Effector CD4-positive, alpha-beta T cell (primary cell): ENCODE results near the gene SEPHS2.
"Not testable (repeated sequence)": the region's sequence is repeated elsewhere in the genome, so short reads cannot be mapped to it uniquely, and the experiment has no call there.

ENCODE experiments used
- DNase-seq: peaks from one replicate; pipeline ENCODE4 v3.0.0-alpha.2; 2020

The SEPHS2 gene

DNA sequence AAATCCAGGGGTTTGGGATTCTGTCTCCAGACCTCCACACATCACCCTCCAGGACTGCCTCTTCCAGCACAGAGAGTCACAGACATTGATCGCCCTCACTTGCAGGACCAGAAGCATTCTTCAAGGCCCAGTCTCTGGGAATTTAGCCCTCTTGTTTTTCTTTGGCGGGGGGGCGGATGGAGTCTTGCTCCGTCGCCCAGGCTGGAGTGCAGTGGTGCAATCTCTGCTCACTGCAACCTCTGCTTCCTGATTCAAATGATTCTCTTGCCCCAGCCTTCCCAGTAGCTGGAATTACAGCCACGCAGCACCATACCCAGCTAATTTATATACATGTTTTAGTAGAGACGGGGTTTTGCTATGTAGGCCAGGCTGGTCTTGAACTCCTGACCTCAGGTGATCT, 18.4 kb upstream of the SEPHS2 start:
- DNase-seq = no peak

DNA sequence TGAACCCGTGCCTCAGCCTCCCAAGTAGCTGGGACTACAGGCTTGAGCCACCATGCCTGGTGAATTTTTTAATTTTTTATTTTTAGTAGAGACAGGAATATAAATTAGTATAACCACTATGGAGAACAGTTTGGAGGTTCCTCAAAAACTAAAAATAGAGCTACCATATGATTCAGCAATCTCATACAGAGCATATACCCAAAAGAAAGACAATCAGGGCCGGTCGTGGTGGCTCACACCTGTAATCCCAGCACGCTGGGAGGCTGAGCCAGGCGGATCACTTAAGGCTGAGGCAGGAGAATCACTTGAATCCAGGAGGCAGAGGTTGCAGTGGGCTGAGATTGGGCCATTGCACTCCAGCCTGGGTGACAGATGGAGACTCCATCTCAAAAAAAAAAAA, 15.8 kb upstream of the SEPHS2 start:
- DNase-seq = not testable (repeated sequence)

DNA sequence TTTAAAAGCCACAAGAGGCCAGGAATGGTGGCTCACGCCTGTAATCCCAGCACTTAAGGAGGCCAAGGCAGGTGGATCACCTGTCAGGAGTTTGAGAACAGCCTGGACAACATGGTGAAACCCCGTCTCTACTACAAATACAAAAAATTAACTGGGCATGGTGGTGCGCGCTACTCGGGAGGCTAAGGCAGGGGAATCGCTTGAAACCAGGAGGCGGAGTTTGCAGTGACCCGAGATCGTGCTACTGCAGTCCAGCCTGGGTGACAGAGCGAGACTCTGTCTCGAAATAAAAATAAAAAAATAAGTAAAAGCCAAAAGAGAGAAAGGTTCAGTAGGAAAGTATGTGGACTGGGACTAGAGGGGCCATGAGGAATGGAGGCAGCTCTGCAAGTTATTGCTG, 13.8 kb upstream of the SEPHS2 start:
- no peak for DNase-seq

DNA sequence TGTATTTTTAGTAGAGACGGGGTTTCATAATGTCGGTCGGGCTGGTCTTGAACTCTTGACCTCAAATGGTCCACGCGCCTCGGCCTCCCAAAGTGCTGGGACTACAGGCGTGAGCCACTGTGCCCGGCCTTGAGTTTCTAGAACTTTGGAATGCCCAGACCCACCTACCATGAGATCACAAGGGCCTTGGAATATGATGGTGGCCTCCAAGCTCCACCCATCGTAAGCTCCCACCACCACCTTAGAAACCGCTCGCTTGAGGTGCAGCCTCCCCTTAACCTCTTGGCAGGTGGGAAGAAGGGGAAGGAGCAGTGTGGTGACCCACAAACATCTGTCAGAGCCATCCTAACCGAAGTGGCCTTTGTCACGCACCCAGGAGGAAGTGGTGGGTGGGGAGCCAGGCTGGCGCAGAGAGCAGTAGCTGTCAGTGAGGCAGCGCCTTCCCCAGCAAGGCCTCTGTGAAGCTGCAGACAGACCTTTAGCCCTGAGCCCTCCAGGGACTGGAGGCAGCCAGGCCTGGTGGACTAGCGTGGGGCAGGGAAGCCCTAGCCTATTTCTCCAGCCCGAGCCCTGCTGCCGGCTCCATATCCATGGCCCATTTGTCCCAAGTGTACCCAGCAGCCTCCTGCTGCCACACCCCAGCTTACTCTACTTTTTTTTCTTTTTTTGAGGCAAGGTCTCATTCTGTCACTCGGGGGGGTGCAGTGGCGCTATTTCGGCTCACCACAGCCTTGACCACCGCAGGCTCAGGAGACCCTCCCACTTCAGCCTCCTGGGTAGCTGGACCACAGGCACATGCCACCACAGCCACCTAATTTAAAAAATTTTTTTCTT, 13.1 kb upstream of the SEPHS2 start:
- DNase-seq = peak; percentile 51

DNA sequence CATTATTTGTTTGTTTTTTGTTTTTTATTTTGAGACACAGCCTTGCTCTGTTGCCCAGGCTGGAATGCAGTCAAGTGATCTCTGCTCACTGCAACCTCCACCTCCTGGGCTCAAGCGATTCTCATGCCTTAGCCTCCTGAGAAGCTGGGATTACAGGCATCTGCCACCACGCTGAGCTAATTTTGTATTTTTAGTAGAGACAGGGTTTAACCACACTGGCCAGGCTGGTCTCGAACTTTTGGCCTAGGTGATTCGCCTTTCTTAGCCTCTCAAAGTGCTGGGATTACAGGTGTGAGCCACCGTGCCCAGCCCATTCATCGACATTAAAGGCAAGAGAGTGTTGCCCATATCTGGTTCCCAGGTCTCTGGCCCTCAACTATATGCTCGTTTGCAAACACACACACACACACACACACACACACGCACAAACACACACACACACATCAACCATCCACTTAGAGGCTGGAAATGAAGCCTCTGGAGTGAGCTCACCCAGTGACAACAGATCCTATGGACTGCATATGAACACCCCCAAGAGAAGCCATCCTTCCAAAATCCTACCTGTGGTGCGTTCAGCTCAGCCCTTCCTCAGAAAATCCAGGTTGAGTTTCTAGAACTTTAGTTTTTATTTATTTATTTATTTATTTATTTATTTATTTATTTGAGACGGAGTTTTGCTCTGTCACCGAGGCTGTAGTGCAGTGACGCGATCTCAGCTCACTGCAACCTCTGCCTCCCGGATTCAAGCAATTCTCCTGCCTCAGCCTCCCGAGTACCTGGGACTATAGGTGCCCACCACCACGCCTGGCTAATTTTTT, 12.3 kb upstream of the SEPHS2 start:
- no peak for DNase-seq

DNA sequence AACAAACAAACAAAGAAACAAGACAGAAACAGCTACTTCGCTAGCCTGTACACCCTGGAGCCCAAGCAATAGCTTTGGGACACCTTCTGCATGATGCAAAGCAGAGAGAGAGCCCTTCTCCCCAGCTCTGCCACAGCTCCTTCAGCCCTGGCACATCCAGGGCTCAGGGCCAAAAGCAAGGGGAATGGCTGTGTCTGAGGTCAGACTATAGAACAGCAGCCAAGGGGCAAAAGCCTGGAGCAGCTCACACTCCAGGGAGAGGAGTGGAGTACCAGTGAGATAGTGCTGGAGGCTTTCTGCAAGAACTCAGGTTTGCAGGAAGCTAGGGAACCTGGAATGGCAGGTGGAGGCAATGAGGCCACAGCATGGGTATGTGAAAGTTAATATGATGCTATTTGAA, 11.6 kb upstream of the SEPHS2 start:
- no peak for DNase-seq

DNA sequence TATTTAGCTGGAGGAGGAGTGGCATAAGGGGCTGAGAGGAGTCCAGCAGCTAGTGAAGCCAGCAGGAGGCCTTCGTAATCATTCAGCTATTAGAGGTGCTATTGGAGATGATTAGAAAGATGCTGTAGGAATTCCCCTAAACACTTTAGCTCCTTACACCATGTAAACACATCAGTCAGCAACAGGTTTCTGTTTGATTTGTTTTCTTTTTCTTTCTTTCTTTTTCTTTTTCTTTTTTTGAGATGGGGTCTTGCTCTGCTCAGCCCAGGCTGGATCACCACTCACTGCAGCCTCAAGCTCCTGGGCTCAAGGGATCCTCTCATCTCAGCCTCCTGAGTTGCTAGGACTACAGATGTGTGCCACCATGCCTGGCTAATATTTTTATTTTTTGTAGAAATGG, 10.6 kb upstream of the SEPHS2 start:
- no peak for DNase-seq

DNA sequence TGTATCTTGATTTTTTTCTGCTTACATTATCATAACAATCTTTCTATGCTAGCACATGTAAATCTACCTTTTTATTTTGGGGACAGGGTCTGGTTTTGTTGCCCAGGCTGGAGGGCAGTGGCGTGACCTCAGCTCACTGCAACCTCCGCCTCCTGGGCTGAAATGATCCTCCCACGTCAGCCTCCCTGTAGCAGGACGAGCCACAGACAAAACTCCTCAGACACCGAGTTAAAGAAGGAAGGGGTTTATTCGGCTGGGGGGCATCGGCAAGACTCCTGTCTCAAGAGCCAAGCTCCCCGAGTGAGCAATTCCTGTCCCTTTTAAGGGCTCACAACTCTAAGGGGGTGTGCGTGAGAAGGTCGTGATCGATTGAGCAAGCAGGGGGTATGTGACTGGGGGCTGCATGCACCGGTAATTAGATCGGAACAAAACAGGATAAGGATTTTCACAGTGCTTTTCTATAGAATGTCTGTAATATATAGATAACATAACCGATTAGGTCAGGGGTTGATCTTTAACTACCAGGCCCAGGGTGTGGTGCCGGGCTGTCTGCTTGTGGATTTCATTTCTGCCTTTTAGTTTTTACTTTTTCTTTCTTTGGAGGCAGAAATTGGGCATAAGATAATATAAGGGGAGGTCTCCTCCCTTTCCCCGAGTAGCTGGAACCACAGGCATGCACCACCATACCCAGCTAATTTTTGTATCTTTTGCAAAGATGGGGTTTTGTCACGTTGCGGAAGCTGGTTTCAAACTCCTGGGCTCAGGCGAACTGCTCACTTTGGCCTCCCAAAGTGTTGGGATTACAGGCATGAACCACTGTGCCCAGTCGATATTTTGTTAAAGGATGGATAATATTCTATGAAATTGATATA, 7.3 kb upstream of the SEPHS2 start:
- DNase-seq = not testable (repeated sequence)

DNA sequence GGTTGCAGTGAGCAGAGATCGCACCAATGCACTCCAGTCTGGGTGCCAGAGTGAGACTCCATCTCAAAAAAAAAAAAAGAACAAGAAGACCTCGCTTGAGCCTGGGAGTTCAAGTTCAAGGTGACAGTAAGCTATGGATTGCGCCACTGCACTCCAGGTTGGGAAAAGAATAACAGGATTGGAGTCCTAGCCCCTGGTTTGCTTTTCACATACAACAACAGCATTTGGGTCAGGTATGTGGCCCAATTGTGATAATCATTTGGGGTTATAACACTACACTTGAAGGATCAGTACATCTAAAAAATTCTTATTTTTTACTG, 3.4 kb upstream of the SEPHS2 start:
- DNase-seq = no peak

DNA sequence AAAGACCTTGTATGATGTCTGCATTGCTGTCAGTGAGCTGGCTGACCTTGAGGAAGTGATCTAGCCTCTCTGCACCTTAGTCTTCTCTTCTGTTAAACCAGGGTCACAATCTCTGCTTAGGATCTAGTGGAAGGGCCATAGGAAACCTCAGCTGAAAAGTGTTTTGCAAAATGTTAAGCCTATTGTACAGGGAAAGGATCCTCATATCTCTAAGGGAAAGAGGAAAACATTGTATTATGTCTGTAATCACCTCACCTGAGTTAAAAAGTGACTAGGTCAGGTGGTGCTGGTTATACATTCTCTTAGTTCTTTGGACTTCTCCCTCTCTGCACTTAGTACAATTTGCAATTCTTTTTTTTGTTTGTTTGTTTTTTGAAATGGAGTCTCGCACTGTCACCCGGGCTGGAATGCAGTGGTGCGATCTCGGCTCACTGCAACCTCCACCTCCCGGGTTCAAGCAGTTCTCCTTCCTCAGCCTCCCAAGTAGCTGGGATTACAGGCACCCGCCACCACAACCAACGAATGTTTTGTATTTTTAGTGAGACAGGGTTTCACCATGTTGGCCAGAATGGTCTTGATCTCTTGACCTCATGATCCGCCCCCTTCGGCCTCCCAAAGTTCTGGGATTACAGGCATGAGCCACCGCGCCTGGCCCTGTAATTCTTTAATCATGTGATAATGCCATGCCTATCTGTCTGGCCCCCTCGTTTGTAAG, 2.0 kb upstream of the SEPHS2 start:
- no peak for DNase-seq

DNA sequence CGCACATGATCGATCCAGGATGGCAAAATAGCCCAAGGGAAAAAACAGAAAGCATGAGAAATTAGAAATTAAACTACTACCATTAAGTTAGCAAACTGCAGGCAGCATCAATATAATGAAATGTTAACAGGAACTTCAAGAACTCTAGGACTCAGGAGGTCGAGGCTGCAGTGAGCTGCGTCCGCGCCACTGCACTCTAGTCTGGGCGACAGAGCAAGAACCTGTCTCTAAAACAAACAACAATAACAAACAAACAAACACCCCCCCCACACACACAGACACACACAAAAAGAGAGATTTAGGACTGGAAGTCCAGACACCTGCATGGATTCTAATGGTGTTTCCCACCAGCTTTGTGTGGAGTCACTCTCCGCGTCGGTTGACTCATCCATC, 525 bp upstream of the SEPHS2 start:
- DNase-seq = no peak

DNA sequence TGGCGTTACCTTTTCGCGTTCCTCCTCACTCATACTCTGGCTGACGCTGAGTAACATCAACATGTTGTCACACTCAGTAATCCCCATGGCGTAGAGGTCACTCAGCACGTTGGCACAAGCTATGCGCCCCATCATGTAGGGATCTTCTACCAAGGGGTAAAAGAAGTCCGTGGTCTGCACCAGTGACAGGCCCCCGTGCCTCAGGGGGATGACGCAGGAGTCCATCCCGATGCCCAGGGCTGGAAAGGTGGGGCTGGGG, 596 bp downstream of the SEPHS2 start:
- no peak for DNase-seq

DNA sequence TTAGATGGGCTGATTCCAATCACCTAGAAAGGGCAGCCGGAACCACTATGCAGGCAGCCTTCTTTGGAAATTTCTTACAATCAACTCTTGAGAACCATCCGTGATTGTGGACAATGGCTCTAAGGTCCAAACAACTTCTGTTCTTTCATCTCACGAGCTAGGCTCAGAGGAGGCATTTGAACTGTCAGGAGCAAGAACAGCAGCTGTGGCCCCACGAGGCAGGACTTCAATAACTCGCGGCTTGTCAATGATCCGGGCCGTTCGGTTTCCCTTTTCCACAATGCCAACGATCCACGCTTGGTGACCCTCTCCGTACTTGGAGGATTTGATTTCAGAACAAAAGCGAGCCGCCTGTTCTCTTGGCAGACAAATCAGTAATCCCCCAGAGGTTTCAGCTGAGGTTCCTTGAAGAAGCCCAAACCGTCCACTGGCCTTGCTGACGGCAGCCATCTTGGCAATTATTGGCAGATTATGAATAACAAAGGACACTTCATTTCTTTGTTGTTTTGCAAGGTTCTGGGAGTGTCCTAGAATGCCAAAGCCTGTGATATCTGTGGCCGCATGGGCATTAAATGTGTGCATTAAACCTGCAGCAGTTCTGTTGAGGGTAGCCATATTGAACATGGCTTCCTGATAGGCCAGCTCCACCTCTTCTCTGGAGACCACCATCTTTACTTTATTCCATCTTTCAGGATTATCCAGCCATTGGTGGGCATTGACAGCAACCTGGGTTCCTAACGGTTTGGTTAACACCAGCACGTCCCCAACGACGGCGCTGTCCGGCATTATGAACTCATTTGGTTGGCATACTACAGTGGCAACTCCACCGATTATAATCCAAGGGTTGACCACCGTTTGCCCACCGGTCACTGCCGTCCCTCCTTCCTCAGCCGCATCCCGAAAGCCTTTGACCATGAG, 1.2 kb downstream of the SEPHS2 start:
- no peak for DNase-seq

DNA sequence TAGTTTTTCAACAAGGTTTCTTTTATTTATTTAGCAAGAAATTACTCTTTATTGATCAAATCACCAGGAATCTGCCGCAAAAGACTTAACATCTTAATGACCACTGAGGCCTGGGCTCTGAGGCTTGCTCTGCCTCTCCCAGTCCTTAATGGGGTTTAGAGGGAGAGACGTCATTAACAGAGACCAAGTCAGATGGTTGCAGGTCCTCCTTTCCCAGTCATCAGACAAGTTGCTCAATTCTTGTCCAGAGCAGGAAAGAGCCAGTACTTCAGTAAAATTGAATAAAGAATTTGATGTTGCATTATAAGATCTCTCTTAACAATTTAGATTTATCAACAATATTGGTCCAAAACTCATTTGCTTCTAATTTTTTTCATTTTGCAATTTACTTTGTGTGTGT, 2.0 kb downstream of the SEPHS2 start:
- no peak for DNase-seq

DNA sequence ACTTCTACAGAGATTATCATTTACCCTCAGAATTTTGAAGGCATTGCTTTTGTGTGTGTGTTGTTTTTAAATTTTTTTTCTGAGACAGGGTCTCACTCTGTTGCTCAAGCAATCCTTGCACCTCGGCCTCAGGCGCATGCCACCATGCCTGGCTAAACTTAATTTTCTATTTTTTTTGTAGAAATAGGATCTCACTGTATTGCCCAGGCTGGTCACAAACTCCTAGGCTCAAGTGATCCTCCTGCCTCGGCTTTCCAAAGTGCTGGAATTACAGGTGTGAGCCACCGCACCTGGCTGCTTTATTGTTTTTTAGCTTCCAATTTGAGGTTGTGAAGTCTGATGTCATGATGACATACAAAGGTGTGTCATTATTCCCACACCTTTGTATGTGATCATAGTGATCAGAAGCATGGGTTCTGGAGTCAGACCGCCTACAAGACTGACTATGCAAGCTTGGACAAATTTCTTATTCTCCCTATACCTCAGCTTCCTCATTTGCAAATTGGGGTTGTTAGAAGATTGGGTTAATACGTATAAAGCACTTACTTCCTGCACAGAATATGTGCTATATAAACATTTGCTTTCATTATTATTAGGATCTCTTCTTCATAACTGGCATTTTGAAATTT, 5.8 kb downstream of the SEPHS2 start:
- DNase-seq = no peak

DNA sequence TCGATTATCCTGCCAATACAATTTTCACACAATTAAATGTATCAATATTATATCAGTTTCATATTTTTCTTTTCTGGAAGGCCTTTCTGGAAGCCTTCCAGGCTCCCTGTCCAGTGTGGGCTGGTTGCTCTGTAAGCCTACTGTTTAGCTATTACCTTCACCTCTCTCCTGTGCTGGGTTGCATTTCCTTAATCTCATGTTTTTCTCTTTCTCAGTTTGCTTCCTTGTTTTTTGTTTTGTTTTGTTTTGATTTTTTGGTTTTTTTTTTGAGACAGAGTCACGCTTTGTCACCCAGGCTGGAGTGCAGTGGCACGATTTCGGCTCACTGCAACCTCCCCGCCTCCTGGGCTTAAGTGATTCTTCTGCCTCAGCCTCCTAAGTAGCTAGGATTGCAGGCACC, 6.8 kb downstream of the SEPHS2 start:
- no peak for DNase-seq

DNA sequence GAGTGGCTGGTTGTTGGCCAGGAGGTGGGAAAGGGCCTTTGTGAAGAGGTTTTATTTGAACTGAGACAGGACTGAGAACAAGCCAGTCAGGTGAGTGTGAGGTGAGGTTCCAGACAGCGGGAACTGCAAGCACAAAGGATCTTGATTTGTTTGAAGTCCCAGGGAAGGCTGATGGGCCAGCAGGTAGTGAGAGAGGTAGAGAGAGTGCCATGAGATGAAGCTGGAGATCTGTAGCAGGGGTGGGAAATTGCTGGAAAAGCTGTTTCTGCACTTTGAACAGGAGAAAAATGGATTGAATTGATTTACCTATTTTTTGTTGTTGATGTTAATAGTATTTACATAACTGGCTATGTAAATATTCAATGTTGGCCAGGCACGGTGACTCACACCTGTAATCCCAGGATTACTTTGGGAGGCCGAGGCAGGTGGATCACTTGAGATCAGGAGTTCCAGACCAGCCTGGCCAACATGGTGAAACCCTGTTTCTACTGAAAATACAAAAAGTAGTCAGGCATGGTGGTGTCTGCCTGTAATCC, 8.1 kb downstream of the SEPHS2 start:
- no peak for DNase-seq

DNA sequence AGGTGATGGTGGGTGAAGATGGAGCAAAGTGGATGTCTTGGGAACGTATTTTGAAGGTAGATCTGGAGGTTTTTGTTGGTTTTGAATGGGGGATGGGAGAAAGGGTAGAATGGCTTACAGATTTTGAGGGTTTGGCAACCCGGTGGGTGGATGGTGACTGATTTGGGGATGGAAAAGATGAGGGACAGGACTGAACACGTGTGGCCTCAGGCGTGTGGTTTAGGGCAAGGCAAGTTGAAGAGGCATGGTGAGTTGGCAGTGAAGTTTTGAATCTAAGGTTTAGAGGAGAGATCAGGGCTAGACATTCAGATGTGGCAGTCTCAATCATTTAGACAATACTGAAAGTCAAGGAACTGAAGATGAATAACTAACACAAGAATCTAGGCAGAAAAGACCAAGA, 10.8 kb downstream of the SEPHS2 start:
- DNase-seq = no peak

DNA sequence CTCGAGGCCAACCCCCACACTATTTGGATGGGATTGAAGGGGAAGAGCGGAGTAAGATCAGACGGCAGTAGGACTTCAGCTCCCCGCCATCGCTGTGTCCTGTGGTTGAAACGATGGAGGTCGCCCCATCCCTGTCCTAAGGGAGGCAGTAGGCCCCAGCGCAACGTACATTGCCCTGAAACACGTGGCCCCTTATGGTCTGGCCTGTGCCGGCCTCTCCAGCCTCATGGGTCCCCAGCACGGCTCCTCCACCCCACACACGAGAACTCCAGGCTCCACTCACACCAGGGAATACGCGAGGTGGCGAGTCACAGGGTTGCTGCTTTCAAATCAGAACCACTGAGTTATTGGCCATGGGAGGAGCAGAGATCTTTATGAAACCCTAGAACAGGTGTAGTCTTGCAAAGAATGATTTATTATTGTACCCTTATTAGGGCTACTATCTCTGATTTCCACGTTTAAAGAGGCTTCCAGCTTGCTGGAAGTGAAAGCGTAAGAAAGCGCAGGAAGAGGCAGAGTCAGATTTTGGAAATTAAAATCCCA, 15.2 kb downstream of the SEPHS2 start:
- no peak for DNase-seq

DNA sequence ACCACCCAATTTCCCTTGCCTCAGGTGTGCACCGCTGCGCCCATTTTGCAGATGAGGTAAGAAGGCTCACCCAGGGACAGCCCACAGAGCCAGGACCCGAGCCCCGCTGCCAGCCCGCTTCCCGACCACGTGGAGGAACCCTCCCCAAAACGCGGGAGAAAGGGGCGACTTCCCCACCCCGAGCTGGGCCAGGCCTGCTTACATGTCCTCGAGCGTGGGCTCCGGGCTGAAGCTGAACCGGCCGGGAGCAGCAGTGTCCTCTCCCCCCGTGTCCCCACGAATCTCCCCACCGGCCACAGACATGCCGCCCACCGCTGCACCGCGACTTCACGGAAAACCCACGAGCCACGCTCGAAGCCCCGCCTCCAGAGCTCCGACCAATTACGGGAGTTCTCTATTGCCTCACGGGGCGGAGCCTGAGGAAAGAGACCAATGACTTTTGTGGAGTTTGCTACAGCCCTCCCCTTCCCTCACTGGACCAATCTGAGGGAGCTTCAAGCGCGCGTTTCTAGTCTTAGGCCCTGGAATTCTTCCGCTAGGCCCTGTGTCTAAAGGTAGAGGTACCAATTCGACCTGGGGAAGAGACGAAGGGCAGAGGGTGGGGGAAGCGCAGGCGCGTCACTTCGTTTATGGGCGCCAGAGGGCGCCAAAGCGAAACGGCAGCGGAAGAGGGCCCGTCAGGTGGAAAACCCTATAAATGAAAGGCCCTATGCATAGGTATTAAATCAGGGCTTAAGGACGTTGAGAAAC, 15.8 kb downstream of the SEPHS2 start, which contains the start of gene DCTPP1:
Gene DCTPP1 (minus strand): TSS at position 353 of the 750 bp plus-strand sequence. CDS start 50 bp downstream, at position 303.
- peak; percentile 93 for DNase-seq
